NCI-H2171 (cell line): ENCODE measurements around the gene CCT7.

ENCODE experiments used
- DNase-seq: peaks from one replicate; lab custom pipeline; 2025; lab: John Stamatoyannopoulos, UW

Gene CCT7

DNA sequence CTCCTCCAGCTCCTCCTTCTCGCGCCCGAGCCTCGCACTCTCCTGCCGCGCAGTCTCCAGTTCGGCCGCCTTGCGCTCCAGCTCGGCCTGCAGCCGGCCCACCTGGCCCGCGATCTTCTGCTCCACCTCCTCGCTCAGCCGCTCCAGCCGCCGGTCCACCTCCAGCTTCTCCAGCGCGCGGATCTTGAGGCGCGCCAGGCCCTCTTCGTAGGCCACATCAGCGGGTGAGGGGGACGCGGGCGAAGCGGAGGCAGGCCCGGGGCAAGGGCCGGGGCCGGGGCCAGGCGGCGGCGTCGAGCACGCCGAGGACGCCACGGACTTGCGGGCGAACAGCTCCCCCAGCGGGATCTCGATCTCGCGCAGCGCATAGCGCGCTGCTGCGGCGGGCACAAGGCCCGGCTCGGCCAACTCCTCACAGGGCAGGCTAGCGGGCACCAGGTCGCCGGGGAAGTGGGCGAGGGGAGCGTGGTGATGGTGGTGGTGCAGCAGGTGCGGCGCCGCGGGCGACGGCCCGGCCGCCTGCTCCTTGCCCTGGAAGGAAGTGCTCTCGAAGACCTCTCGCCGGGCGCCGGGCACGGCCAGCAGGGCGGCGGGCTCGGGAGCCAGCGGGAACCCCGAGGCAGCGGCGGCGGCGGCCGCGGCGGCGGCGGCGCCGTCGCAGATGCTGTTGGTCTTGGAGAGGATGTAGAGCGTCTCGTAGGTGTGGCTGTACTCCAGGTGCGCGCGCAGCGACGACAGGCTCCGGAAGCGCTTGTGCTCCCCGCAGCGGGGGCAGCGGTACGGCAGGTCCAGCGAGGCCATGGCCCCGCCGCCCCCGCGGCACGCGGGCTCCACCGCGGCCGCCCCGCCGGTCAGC, 35.0 kb downstream of the CCT7 start:
- DNase-seq = peak; percentile 84

DNA sequence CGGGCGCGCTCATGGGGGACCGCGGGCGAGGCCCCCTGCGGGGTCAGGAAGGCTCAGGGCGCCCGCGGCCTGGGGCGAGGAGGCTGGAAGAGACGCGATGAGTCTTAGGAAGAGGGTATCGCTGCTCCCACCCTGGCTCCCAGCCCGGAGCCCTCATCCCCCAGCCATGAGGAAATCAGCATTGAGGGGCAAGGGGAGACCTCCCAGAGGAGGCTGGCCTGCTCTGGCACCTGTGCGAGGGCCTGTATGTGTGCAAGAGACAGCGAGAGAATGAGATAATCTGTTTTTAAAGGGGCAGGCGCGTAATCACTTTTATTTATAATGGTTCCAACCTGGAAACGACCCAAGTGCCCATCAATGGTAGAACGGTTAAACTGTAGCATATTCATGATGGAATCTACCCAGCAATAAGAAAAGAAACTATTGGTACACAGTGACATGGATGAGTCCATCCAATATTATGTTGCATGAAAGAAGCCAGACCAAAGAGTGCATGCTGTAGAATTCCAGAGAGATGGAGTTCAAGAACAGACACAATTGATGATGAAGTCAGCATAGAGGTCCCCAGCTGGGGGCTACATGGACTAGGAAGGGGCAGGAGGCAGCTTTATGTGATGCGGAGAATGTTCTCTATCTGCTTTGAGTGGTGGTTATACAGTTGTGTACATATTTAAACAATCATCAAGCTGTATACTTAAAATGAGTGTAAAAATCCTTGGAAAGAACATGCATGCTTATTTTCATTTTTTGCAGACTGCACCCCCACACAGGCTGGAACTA, 35.8 kb downstream of the CCT7 start:
- DNase-seq = no peak

DNA sequence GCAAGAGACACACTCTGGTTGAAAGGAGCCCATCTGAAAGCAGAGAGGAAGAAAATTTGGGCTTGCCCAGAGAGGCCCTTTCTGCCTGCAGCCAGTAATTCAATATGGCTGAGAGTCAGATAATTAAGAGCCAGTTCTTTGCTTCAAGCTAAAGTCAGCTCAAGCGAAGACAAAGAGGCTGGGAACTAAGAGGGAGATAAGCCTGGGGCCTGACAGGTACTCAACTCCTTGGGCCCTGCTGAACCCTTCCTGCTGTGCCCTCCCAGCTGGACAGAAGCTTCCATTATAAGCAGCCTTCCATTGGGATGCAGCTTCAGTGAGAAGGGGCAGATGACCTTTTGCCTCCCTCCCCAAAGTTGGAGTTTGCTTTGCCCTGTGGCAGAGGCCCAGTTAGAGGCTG, 38.2 kb downstream of the CCT7 start:
- DNase-seq = no peak

DNA sequence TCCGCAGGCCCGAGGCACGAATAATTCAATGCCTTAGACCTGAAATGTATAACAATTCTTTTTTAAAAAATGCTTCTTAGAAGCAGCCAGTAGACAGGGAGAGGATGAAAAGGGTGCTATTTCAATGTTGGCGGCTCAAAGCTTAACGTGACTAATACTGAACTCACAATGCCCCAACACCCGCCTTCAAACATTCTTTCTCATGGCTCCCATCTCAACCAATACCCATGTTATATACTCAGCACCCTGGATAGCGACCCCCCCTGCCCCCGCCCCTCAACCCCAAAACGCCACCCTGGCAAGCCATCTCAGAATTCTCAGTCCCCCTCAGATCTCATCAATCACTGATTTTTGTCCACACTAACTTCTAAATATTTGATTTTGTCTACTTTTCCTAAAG, 45.7 kb downstream of the CCT7 start:
- DNase-seq = no peak

DNA sequence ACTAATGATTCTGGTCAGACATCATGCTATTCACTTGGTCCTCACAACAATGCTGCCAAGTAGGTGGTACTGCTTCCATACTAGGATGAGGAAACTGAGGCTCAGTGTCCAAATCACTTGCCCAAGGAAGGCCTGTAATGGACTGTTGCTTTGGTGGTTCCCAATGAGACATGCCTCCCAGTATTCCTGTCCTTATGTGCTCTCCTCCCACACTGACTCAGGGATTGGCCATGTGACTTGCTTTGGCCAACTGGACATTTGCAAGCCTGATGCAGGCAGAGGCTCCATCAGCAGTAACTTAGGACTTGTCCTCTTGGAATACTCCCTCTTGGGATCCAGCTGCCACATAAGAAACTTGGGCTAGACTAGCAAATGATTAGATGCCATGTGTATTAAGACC, 47.1 kb downstream of the CCT7 start:
- DNase-seq = no peak

DNA sequence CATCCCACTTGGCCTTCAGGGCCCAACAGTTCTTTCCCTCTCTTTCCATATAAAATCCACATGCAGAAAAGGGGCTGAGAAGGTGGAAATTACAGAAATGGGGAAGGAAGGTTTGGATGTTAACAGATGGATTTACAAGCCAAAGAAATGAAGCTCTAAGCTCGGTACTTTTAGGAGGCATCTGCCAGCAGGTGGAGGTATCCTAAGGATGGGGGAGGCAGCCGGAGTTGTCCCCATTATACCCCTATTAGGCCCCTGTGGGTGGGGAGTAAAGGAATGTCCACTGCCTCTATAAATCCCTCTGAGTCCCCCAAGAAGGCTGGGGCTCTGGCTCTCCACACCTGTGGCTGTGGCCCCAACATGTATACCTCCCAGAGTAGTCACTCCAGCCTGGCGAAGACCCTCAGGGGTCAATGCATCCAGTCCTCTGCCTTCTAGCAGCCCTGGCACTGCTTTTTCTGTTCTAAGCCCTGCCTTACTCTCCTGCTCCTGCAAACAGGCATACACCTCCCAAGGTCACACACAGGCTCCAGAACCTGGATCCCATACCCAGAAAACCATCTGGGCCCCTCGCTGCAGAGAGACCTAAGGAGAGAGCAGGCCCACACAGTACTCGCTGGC, 48.9 kb downstream of the CCT7 start:
- no peak for DNase-seq

DNA sequence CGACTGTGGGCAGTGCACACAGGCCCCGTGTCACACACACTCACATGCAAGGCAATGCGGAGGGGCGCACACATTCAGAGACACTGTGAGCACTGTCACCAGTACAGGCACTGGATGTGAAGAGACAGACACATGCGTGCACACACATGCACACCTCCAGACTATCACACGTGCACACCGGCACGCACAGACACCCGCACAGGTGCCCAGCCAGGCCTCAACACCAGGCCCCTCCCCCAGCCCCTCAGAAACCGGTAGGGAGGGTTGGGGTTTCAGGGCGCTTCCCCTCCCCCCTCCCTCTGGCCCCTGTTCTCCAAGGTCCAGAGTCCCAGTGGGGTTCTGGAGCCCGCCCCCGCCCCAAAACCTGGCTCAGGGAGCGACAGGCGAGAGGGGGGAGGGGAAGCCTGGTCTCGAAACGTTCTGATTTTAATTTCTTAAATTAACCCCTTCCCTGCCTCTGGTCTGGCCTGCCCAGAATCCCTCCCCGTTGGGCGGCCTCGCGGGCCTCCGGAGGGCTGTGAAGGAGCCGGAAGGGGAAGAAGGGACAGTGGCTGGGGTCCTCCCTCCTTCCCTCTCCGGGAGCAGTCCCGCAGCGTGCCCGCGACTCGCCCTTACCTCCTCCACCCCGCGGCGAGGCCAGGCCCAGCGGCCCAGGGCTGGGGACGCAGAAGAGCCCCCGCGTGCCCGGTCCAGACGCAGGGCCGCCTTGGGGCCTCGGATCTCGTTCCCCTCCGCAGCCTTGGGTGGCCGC, 49.6 kb downstream of the CCT7 start:
- DNase-seq = no peak

DNA sequence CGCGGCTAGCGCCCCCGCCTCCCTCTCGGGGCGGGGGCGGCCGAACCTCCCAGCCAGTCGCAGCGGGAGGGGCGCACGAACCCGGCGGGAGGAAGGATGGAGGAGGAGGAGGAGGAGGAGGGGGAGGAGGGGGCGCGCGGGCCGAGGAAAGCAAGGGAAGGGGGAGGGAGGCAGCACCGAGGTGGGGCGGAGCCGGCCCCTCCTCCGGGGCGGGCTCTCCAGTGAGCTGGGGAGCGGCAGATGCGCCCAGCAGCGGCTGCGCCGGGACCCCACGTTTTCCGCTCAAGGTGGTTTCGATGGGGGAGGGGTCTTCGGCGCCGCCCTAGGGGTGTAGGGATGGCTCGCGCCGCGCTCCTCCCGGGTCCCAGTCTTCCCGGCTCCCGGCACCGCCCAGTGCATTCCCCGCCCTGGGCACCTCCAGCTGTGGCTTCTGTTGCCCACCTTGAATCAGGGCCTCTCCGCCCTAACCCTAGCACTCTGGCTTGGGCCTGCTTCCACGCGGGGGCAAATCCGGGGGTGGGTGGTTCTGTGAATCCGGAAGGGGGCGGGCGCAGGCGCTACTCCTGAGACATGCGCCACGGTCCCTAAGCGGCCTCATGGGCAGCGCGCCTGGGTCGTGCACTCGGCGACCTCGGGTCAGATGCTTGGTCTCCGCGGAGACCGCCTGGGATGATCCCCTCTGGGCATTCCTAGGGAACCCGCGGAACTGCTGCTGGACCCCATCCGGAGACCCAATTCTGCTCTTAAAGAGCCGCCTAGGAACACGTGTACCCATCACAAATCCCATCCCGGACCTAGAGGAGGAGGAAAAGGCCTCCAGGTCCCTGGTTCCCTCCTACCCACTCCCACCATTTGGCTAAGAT, 50.4 kb downstream of the CCT7 start, which contains the start of gene FBXO41:
TSS of gene FBXO41 (minus strand) at position 183 of the 863 bp plus-strand sequence. CDS start 14,848 bp downstream, outside the sequence.
- peak; percentile 72 for DNase-seq

DNA sequence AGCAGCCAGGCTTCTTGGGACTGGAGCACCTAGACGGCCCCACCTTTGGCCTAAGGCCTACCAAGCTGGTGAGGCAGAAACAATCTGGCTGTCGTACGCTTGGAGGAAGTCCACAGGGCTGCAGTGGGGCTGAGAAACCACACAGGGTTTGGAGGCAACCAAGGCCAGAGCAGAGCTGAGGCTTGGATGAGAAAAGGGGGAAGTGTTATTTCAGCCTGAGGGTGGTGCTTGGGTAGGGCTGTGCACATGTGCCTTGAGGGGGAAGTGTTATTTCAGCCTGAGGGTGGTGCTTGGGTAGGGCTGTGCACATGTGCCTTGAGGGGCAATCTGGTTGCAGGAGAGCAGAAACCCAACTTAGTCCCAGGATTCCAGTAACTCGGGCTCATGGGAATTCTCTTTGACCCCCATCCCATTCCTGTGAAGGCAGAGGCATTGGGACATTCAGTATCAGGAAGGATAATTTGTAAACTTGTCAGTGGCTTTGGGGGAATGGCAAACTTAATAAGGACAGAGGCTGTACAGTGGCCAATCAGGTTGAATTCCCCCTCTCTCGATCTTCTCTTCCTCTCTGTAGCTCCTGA, 51.1 kb downstream of the CCT7 start:
- no peak for DNase-seq

DNA sequence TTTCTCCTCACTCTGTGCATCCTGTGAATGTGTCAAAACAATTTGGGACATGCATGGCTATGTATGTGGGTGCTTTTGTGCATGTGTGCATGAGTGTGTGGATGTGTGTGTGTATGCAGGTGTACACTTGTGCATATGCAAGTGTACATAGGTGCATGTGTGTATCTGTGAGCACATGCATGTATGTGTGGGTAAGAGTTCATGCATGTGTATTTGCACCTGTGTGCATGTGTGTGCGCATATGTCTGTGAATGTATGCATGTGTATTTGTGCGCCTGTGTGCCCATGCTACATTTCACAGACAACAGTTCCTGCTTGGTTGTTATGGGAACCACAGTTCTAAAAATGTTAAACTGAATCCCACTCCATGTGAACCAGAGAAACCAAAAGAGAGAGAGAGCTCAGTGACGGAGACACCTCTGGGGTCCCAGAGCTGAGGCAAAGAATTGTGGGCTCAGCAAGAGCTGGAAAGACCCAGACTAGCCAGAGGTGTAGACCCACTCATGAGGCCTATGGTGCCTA, 52.1 kb downstream of the CCT7 start:
- DNase-seq = no peak

DNA sequence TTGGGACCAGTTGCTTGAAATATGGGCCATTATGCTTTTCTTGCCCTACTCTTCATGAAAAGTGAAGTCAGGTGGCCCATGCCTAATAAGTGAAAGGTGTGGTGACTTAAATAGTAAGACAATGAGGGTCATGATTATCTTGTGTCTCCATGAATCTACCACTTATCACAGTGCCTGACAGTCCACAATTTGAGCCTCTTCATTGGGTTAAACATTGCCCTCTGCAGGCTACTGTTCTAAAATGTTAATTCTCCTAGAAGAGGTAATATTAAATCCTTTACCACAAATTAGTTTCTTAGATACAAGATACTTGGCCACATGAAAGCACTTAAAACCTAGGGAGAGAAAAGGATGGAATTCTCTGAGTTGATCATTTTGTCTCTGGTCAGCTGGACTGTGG, 55.2 kb downstream of the CCT7 start:
- DNase-seq = no peak

DNA sequence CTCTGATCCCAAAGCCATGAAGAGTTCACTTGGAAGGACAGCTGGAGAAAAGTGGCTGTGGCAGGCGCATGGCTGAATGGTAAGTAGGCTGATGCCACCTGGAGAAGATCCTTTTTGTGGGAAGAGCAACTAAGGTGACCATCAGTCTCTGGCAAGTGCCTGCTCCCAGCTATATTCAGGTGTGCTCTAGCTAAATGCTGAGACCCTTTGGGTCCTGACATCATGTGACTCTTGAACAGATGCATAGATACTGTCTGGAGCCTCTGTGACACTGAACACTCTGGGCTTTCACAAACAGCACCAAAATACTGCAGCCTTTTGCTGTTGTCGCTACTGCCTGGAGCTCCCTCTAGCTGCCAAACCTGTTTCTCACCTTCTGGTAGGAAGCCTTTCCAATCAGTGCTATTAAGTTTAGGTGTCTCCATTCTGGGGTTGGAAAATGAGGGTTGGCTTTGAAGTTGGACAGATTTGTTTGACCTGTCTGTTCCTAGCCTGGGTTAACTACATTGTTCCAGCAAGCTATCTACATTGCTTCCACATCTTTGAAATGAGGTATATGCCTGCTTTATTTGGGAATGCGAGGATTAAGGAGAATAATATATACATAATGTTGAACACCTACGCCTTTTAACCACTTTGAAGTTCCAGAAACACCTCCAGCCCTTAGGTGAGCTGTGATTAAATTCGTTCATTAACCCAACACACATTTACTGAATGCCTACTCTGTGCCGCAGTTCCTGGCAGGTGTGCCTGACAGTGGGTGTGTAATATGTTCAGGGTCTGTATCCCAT, 56.1 kb downstream of the CCT7 start:
- no peak for DNase-seq

DNA sequence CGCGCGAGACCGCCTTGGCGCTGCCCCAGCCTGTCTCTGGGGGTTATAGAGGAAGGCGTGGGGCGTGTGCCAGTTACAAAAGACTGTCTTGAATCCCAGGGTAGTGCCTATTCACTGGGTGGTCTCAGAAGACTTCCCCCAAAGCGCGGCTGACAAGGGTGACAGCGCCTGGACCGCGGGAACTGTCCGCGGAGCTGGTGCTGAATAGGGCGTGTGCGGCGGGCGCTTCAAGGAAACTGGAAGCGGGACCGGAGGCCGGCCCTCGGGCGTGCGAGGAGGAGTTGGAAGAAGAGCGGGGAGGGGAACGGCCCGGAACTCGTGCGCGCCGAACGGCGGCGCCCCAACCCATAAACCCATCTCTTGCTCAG, 57.0 kb downstream of the CCT7 start:
- no peak for DNase-seq

DNA sequence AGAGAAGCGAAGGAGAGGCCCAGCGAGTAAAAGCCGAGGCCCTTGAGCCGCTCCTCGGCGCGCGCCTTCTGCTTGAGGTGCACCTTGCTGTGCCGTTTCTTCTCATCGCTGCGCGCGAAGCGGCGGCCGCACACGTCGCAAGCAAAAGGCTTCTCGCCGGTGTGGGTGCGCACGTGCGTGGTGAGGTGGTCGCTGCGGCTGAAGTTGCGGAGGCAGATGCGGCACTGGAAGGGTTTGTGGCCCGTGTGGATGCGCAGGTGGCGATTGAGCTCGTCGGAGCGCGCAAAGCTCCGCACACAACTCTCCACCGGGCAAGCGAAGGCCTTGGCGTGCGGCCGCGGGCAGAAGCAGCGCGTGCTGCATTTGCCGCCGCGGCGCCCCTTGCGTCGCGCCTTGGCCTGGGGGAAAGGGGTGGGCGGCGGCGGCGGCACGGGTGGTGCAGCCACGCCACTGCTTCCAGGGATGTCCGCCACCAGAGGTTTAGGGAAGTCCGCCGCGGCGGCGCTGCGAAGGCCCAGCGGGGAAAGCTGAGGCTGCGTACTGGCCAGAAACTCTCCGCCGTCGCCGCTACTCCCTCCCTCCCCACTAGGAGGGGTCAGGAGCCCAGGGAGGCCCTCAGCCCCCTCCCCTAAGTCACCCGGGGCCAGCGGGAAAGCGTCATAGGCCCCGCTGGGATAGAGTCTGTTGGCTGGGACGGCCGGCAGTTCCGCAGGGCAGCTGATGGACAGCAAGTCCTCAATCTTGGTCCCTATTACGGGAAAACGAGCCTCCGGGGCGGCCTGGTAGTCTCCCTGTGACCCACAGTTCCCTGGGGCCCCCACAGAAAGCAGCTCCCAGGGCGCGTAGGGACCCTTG, 57.6 kb downstream of the CCT7 start:
- DNase-seq = no peak

DNA sequence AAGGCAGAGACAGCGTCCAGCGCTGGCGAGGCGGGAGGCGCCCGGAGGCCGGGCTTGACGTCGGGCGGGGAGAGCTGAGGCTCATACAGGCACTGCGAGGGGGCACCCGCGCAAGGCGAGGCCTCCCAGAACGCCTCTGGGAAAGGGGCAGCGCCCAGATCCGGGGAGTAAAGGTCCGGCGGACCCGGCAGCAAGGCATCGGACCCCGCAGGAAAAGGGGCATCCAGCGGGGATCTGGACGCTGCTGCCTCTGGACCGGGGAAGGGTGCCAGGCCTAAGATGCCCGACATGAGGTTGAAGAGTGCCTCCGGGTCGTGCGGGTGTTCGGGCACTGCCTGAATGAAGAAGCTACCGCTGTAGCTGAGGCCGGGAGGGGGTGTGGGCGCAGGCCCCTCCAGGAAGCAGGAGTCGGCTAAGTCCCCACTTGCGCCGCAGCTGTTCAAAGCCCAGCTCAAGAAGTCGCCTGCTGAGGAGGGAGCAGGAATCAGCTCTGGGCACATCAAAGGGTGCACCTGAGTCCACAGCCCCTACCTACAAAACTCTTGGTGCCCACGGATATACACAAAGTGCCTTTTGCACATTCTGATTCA, 58.3 kb downstream of the CCT7 start:
- no peak for DNase-seq

DNA sequence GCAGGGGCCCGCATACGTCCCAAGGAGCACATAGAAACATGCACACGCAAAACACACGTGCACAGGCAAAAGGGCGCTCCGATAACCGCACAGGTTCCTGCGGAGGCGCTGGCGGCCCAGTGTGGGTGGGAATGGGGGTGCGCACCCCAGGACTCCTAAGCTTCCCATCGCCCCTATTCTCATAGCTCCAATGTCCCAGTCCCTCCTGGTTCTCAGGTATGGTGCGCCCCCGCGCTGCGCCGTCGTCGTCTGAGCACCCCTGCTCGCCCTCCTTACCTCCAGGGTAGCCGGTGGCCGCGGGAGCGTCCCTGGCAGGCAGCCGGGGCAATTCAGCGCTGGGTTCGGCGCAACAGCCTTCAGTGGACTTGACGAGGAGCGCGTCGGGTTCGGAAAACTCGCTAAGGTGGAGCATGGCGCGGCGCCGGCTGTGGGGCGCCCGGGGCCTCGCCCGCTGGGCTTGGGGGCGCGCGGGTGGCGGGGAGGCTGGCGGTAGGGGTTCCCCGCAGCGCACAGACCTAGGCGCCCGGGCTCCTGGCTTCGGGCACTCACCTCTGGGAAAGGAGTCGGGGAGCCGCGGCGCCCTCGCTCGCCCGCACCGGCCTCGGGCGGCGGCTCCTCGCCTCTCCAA, 58.9 kb downstream of the CCT7 start:
- no peak for DNase-seq

DNA sequence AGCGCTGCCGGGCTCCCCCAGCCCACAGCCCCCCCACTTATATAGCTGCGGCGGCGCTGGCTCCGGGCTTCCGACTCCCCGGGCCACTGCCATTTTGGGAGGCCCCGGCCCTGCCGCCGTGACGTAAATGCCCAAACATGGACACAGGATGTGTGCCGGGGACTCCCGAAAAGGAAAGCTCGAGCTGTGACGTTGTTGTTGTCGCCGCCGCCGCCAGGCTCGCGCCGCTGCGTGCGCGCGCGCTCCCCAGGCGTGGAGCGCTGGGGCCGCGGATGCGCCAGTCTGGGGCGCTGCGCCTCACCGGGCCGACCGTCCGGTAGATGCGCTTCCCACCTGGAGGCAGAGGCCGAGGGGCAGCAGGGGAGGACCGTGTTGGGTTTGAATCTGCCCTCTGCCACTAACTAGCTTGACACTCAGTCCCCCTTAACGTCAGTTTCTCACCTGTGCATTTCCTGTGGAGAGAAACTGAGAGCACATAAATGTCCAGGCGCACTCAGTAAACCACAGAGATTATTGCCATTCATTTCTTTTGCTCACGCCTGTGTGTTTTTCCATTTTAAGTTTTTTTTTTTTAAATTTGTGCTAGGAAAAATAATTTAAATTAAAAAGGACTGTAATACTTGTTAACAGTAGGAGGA, 59.5 kb downstream of the CCT7 start, which contains the start of gene EGR4:
TSS of gene EGR4 (minus strand) at position 15 of the 638 bp plus-strand sequence. CDS start 231 bp downstream, outside the sequence.
- peak; percentile 84 for DNase-seq
